T-helper 22 cell (primary cell): Measurements from ENCODE around the gene DSCAML1.

Experiments used
- DNase-seq: peaks from one replicate; pipeline ENCODE4 v3.0.0-alpha.2; 2020; ENCODE audit warnings: low read depth

DSCAML1 gene

DNA sequence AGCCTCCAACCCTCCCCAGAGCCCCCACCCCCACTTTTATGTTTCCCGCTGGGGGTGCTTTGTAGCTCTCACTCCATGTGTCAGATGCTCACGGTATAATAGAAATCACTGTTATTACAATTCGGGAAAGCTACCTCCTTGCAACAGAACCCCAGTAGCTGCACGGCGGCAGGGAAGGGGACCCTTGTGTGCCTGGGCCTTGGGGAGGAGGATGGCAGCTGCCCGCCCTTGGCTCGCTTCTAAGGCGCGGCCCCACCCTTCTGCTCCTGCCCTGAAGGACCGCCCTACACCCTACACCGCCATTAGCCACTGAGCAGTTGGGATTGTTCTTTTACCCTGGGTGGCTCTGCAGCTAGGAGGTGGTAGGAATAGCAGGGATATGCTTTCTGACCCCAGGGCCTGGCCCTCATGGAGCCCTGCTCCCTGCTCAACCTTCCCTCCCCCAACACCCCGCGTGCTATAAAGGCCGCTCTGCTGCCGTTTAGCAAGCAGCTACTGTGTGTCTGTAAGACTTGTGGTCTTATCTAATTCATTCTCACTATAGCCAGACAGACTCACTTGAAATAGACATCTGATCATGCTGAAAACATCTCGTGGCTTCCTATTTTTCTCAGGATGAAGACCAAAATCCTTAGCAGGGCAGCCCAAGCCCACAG is 249.7 kb downstream of the DSCAML1 start:
- DNase-seq: no peak

DNA sequence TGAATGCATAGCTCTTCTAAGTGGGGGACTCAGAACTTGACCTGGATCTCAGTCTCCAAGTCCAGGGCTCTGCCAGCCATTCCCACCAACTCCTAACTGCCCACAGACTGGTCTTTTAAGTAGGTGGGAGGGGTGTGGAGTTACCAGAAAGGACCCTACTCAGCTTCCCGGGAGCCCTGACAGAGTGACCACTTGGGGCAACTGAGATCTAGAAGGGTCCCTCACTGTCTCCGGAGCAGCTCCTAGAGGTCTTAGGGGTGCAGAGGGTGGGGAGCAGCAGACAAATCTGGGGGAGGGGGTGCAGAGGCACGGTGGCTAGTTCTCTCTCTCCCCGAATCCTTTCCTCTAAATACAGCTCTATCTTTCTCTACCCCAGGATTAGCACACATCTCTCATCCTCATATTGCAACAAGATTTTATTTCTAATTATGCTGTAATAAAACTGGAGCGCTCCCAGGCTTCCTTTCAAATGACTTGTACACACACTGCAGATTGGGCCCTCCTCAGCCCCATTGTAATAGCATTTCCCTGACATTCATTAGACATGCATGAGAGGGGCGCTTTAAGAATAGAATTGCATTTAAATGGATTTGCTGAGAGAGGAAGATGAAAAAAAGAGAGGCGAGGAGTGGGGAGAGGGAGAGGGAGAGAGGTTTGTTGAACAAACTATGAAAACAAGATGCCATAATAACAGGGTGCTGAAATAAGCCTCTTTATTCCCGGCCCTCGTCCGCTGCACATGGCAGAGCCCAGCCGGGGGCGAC is 250.4 kb downstream of the DSCAML1 start:
- DNase-seq: no peak

DNA sequence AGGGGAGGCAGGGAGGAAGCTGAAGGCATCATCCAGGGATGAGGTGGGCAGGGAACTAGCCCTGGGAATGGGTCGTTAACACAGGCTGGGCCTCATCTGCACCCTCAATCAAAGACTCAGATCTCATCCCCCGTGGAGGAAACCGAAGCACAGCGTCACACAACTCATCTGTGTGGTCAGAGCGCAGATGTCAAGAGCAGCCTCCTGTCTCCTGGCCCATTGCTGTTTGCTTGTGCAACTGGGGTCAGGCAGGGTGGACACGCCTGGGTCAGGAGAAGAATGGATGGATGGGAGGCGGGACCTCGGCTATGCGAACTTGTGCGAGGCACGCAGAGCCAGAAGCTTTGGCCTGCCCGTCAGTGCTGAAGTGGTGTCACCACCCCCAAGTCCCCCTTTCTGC is 251.3 kb downstream of the DSCAML1 start:
- no peak for DNase-seq

DNA sequence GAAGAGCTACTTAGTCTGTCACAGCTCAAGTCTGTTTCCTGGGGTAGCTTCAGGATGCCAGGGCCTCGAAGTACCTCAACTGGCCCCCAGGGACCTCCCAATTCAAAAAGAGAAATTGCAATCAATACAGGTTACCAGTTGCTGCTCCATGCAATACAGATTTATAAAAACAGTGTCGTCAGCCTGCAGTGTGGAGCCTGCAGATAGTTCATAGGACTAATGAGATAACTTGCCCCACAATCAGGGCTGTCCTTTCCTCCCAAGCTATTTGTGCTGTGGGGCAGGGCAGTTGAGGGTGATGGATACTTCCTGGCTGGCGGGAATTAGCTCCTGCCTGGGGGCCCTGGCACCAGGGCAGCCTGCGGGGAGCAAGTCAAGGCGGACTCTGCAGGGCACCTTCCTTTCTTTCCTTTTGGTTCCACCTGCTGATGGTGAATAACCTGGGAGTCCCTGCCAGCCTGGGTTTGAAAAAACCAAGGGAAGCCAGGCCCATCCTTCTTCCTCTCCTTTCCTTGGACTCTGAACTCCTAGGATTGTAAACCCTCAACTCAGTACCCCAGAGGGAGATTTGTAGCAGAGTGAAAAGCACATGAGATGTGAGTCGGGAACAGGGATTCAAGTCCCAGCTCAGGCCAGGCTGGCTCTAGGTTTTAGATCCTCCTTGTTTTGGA is 252.8 kb downstream of the DSCAML1 start:
- no peak for DNase-seq

DNA sequence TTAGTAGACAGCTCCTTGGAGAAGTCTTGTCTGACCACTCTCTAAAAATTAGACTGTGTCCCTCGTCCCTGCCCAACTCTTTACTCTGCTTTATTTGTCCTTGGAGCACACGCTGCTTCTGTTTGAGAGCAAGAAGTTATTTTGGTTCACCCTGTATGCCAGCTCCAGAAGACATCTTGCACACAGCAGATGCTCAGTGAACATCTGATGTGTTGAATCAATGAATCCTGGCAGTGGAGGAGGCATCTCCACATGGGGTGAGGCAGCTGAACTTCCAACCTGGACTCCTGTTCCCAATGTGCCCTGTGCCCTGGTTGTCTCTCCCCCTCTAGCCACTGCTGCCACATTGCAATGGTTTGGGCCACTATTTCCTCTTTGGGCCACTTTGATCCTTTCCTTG is 255.8 kb downstream of the DSCAML1 start:
- DNase-seq: no peak

DNA sequence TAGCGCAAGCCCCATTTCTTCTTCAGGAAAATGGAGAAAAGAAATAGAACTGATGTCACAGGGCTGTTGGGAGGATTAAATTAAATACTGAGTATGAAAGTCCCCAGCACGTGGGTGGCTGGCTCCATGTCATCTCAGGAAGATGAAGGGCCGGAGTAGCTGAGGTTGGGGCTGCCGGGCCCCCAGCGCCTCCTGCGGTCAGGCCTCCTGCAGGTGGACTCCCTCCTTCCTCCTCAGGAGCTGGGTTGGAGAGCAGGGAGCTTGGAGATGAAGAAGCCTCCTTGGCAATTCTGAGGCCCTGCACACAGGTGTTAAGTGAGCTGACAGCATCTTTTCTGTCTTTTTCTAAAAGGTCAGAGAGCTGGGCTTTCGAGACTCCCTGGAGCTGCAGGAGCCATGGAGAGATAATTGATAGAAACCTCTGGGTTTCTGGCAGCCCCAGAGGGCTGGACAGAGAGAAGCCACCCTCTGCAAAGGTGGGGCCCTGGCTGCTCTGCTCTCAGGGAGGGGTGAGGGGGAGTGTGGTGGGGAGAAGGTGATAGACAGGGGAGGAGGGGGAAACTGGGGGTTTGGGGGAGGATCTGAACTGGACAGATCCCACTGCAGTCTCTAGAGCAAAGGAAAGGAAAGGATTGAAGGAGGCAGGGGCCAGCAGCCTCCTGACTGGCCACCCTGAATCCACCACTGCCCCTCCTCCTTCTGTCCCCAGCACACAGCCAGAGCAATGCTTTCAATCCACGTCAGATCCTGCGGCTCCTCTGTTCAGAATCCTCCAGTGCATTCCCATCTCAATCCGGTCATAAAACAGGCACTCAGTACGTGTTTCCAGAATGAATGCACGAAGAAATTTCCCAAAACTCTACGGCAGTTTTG is 258.5 kb downstream of the DSCAML1 start:
- no peak for DNase-seq

DNA sequence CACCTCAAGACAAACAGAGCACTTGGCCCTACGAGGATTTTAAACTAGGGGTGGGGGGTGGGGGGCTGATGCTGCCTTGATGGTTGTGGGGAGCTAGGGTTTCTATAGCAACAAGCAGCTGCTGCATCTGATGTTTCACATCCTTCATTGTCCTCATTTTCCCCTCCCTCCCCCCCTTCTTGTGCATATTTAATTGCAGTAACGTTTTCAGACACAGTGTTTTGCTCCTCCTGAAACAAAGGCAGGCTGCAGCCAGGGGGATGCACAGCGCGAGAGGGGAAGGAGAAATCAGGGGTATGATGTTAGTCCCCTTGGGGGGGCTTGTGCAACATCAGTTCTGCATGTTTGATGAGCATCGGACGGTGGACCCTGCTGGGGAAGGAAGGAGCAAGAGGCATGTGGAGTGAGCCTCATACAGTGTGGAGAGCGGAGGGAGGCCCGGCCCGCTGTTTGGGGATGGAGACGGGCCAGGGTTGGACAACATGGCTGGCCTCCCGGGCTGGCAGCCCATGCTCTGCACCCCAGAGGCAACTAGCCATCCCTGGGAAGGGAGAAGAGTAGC is 261.1 kb downstream of the DSCAML1 start:
- DNase-seq: no peak

DNA sequence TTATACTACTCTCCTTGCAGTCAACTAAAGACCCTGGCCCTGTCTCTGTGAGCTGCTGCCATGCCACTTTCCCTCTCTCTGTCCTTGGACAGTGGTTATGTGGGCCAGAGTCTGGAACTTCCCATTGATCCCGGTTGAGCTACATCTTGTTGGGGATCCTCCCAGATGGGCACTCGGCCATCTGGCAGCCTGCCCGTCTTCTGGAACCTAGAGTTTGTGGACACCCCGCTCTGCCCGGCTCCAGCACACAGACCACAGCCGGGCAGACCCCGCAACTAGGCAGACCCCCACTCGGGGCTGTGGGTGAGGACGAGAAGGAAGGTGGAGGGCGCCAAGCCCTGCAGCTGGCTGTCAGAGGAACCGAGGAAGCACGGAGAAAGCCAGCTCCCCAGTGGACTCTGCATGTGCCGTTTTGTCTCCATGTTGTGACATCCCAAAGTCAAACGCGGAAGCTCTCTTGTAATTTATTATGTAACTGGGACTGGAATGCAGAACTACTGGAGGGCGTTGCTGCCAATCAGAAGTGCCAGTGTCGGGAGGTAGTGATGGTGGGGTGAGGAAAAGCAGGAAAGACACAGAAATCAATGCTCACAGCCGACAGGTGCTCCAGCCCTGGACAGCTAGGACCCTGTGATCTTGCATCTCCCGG is 261.7 kb downstream of the DSCAML1 start:
- no peak for DNase-seq

DNA sequence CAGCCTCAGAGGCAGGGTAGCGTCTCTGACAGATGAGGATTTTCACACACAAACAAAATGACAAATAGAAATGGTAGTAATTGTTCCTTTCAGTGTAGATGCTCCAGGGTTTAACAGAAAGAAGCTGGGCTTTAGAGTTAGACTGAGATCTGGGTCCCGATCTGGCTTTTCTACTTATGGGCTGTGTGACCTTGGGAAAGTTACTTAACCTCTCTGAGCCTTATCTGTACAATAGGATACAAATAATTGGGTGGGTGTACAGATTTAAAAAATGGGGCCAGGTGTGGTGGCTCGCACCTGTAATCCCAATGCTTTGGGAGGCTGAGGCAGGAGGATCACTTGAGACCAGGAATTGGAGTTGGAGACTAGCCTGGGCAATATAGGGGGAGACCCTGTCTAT is 264.4 kb downstream of the DSCAML1 start:
- no peak for DNase-seq

DNA sequence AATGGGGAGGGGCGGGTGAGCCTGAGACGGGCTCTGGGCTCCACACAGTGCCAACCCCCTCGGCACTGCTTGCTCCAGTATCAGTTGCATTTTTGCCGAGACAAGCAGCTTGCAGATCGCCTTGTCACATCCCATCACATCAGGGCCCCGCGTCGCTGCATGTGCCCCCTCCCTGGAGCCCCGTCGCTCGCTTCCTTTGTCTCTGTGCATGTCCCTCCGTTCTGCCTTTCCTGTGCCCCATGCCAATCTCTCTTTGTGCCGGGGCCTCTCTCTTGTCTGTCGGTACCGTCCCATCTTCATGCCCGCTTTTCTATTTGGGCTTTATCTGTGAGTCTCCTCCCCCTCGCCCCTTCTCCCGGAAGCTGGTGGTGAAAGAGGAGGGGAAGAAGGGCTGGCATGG is 267.2 kb downstream of the DSCAML1 start:
- DNase-seq: no peak

DNA sequence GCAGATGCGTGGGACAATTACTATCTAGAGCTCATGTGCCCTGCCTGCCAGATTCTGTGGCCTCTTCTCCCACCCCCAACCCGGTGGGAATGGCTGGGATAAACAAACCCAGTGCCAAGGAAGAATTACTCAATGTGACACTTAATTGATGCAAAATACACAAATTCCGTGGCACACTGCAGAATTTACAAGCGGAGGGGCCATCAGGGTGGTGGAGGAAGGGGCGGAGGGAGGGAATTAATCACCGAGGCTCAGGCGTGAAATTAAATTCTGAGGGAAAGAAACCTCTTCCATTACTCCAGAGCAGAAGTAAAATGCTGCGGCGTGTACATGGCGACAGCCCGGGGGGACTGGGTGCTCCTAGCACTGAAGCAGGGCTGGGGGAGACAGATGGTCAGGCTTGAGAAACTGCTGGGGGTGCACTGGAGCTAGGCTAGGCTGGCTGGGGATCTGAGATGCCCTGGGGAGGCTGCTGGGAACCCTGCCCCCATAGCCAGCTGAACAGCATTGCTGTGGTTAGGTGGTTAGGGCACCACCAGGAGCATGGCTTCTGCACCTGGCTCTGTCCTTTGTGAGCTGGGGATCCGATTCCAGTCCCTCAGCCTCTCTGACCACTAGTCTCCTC is 268.8 kb downstream of the DSCAML1 start:
- no peak for DNase-seq

DNA sequence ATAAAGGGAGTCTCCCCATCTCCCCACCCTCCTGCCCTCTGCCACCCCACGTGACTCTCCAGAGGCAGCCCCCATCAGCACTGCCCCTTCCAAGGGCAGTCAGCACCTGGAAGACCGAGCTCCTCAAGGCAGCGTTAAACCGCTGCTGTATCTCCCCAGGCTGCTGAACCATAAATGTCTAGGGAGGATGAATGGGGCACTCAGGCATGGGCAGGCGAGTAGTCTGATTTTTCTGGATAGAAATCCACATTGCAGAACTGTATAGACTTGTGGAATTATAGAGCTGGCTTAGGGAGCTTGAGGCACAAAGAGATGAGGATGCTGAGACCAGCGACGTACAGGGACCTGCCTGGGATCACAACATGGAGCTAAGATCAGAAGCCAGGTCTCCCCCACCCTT is 269.7 kb downstream of the DSCAML1 start:
- DNase-seq: no peak

DNA sequence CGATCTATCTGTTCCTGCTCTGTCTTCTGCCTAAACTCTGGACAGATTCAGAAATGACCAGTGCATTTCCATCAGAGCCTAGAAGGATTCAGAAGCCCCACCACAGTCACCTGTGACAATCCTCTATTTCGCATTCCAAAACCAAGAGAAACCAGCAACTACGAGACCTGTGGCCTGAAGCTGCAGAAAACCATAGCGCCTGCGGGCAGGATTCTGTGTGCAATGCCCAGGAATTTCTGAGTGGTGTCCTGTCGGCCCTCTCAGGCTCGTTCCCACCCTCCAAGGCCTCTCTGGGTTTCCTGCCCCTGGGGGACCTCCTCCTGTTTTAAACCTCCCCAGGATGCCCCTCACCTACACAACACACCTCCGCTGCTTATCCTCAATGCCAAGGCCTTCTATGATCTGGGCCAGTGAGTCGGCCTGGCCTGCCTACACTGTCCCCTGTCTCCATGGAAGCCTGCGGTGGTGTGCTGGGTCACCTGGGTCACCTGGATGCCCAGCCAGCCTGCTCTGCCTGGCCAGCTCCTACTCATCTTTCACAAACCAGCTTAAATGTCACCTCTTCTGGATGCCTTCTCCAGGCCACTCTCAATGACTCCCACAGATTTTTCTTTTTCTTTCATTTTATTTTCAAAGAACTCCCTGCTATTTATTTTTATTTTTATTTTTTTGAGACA is 271.0 kb downstream of the DSCAML1 start:
- no peak for DNase-seq

DNA sequence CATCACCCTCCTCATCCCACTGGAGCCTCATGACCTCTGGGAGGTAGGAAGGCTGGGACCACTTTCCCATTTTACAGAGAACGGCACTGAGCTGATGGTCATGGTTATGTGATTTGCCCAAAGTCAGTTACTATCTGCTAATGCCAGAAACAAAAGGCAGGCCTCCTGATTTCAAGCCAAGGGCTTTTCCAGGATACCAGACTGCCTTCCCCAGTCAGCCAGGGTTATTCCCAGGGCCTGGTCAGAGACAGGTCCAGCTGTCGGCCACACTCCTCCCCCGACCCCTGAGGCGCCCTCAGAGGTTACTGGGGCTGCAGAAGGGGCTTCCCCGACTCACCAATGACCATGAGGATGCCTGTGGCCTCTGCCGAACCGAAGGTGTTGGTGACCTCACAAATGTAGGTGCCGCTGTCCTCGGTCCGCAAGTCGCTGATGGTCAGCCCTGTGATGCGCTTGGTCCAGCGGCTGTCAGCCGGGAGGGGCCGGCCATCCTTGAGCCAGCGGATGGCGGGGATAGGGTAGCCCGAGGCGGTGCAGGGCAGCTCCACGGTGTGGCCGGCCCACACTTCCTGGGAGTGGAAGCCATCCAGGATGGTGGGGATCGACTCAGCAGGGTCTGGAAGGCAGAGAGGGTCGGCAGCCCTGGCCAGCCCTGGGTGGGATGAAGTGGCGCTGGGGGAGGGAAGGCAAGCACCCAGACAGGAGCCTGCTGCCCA is 272.4 kb downstream of the DSCAML1 start:
- DNase-seq: no peak

DNA sequence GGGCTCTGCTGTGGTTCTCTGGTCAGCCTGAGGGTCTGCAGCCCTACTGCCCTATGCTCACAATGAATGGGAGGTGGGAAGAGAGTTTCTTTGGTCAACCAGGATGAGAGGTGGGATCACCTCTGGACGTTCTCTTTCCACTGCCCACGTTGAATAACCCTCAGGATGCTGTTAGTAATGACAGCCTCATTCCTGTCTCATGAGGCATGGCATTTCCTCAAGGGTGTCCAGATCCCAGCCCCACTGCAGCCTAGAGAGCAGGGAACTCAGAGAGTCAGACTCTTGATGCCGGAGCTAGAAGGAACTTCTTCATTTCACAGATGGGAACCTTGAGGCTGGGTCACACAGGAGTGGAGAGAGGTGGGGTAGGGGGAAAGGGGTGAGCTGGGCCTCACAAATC is 273.3 kb downstream of the DSCAML1 start:
- no peak for DNase-seq

DNA sequence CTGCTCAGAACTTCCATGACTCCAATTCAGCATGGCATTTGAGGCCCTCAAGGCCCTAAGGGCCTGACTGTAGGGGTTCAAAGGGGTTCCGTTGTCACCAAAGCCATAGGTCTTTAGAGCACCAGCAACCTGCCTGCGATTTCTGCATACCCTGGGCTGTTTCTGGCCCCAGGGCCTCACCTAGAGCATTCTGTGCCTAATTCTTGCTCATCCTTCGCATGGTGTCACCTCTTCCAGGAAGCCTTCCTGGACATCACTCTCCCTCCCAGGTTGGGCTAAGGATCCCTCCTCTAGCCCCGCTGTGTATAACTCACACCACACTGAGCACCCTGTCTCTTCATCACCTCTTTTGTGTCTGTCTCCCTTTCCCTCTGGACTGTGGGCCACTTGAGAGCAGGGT is 275.0 kb downstream of the DSCAML1 start:
- DNase-seq: no peak

DNA sequence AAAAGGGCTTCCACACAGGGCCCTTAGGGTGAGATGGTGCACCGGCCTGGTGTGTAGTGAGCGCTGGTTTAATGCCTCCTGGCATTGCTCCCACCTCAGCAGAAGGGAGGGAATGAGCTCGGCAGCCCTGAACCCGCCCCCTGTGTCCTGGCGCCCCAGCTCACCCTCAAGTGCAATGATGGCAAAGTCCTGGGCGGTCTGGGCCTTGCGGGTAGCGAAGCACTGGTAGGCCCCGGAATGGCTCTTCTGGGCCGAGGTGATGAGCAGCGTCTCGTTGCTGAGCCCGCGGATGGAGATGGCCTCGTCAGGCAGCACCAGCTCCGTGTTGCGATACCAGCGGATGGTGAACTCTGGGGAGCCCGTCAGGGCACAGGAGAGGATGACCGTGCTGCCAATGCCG is 276.1 kb downstream of the DSCAML1 start:
- DNase-seq: no peak

DNA sequence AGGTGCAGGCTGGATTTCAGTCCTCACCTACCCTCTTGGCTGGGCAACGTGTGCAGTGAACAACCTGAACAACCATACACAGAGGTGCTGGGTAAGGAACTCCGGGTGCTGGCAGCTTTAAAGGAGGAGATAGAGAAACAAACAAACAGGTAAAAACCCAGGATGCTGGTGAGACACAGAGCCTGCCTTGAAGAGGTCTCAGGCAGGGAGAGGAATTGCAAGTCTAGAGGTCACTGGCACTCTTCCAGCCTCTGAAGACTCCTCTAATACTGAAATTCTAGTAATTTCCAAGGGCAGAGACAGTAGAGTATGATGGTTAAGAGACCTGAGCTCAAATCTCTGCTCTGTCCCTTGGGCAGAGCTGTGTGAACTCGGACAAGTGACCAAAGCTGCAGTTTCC is 276.8 kb downstream of the DSCAML1 start:
- no peak for DNase-seq

DNA sequence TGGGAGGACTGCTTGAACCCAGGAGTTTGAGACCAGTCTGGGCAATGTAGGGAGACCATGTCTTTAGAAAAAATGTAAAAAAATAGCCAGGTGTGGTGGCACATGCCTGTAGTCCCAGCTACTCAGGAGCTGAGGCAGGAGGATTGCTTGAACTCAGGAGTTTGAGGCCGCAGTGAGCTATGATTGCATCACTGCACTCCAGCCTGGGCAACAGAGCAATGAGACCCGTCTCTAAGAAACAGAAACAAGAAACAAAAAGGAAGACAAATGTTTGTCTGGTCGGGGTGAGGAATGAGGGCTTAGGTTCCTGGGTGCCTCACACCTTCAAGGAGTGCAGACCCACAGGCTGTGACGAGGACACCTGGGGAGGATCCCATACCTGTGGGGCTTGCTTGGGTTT is 277.4 kb downstream of the DSCAML1 start:
- DNase-seq: no peak

DNA sequence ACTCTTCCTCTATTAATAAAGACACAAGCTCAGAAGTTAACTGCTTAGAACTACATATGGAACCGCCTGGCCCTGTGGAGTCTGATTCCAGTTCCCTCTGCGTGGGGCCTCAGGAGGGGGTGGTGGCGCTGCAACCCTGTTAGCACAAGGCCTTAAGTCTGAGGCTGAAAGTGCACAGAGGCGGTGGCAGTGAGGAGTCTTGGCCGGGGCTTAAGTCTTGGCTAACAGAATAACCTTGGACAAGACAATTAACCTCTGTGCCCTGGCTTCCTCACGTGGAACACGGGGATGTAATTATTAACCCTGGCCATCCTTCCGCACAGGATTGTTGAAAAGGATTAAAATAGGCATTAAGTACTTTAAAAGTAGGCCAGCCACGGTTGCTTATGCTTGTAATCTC is 277.8 kb downstream of the DSCAML1 start:
- DNase-seq: no peak
